HG02973 (cell line): ENCODE measurements around the gene ABCD3.
"Not testable (repeated sequence)": the region's sequence is repeated elsewhere in the genome, so short reads cannot be mapped to it uniquely, and the experiment has no call there.

ENCODE experiments used
- ATAC-seq: cut with Tn5 transposase; IDR thresholded peaks from one replicate; pipeline ENCODE4 v1.9.1; 2021; ENCODE audit warnings: moderate library complexity; ENCODE audit not compliant: unreplicated experiment

Gene ABCD3

GRCh38 chr1:94544706-94545490, 126.7 kb downstream of the ABCD3 start:
- no peak for ATAC-seq

- no peak for ATAC-seq
These were observed 131.5 kb downstream of the ABCD3 start for GRCh38 chr1:94549706-94550105.

GRCh38 chr1:94550396-94550795, 132.2 kb downstream of the ABCD3 start:
- no peak for ATAC-seq

GRCh38 chr1:94550800-94551241, 132.6 kb downstream of the ABCD3 start:
- ATAC-seq, result no peak

GRCh38 chr1:94551449-94551848, 133.3 kb downstream of the ABCD3 start:
- ATAC-seq, result no peak

- ATAC-seq, result no peak
These were observed 133.9 kb downstream of the ABCD3 start for GRCh38 chr1:94552071-94552586.

GRCh38 chr1:94553323-94553730, 135.1 kb downstream of the ABCD3 start:
- ATAC-seq, result no peak

- ATAC-seq, result no peak
These were observed 135.7 kb downstream of the ABCD3 start for GRCh38 chr1:94553931-94554330.

GRCh38 chr1:94554580-94554979, 136.4 kb downstream of the ABCD3 start:
- ATAC-seq, result no peak

GRCh38 chr1:94555091-94555490, 136.9 kb downstream of the ABCD3 start:
- no peak for ATAC-seq

- ATAC-seq, result no peak
These were observed 141.7 kb downstream of the ABCD3 start for GRCh38 chr1:94559921-94560320.

- ATAC-seq, result no peak
These were observed 142.1 kb downstream of the ABCD3 start for GRCh38 chr1:94560333-94560732.

- no peak for ATAC-seq
These were observed 144.5 kb downstream of the ABCD3 start for GRCh38 chr1:94562519-94563260.

GRCh38 chr1:94565901-94566300, 147.7 kb downstream of the ABCD3 start:
- no peak for ATAC-seq

- not testable (repeated sequence) for ATAC-seq
These were observed 148.2 kb downstream of the ABCD3 start for GRCh38 chr1:94566436-94566835.

GRCh38 chr1:94567975-94568607, 149.9 kb downstream of the ABCD3 start:
- not testable (repeated sequence) for ATAC-seq
